GM13977 (cell line): ENCODE results near the gene ZNF460.

ENCODE experiments used
- DNase-seq: peaks from one replicate; pipeline ENCODE4 v3.0.0; 2012; ENCODE audit warnings: low spot score
- CTCF ChIP-seq: IDR thresholded peaks from 2 replicates; pipeline ENCODE4 v1.5.1; 2012; ENCODE audit warnings: mild to moderate bottlenecking, control low read depth; ENCODE audit not compliant: insufficient read depth; ENCODE audit errors: extremely low read depth, missing control alignments
- in situ Hi-C: fragments of 300-500 bp; cut with MboI; formaldehyde crosslinking; loops from one replicate; pipeline ENCODE4 v1.12.0; 2022; ENCODE audit warnings: low sequenced_read_pairs, low pct_unique_long_range_greater_than_20kb, mixed read lengths, inconsistent platforms; ENCODE audit not compliant: unreplicated experiment

ZNF460 gene

GRCh38 chr19:57310792-57311191 lies 30.5 kb downstream of the ZNF460 start:
- in situ Hi-C loops, result no loop called here
- no peak for TF ChIP-seq CTCF

GRCh38 chr19:57314146-57314545 lies 33.9 kb downstream of the ZNF460 start:
- no peak for TF ChIP-seq CTCF
- in situ Hi-C loops, result no loop called here

More at GRCh38 chr19:57310792-57311191, 30.5 kb downstream of the ZNF460 start:
- DNase-seq, result no peak

GRCh38 chr19:57317503-57317902 lies 37.2 kb downstream of the ZNF460 start:
- in situ Hi-C loops, result no loop called here
- no peak for DNase-seq
- no peak for TF ChIP-seq CTCF

More at GRCh38 chr19:57314146-57314545, 33.9 kb downstream of the ZNF460 start:
- no peak for DNase-seq

- in situ Hi-C loops, result no loop called here
- TF ChIP-seq CTCF, result no peak
- DNase-seq, result no peak
These were observed 39.5 kb downstream of the ZNF460 start for GRCh38 chr19:57319869-57320179.

GRCh38 chr19:57320180-57321084 lies 40.1 kb downstream of the ZNF460 start, which contains the start of gene ZNF543:
TSS of gene ZNF543 (plus strand) at chr19:57320472. CDS start at chr19:57320854, 382 bp downstream.
- peak; percentile 98 for DNase-seq
- TF ChIP-seq CTCF, result no peak
- in situ Hi-C loops, result no loop called here

- in situ Hi-C loops, result no loop called here
- no peak for TF ChIP-seq CTCF
- no peak for DNase-seq
These were observed 40.8 kb downstream of the ZNF460 start for GRCh38 chr19:57321116-57321515.

GRCh38 chr19:57321751-57322150 lies 41.5 kb downstream of the ZNF460 start:
- no peak for TF ChIP-seq CTCF
- DNase-seq, result no peak
- in situ Hi-C loops, result no loop called here
